Tibial nerve (tissue), 4 donors: ENCODE measurements around the gene YRDC.

Experiments used
- CTCF ChIP-seq, 5 experiments: fragments of 200-600 bp in 3 of 5; fragments of 450-650 bp in 2 of 5; sonication (generic) in 3 of 5; IDR thresholded peaks; one replicate each; pipeline ENCODE4 v1.5.1; 2016 to 2019; ENCODE audit warnings: antibody characterized with exemption in 5 of 5, mild to moderate bottlenecking in 3 of 5, moderate library complexity in 2 of 5
- EP300 ChIP-seq, 2 donors: sonication (generic); formaldehyde crosslinking; IDR thresholded peaks; one replicate each; pipeline ENCODE4 v1.6.1; 2017; ENCODE audit warnings: antibody characterized with exemption in 2 of 2, mild to moderate bottlenecking in 1 of 2
- POLR2A ChIP-seq, 2 donors: fragments of 450-650 bp; IDR thresholded peaks; one replicate each; pipeline ENCODE4 v1.6.1; 2017; ENCODE audit warnings: antibody characterized with exemption in 2 of 2, mild to moderate bottlenecking in 2 of 2, moderate library complexity in 2 of 2

- TF ChIP-seq CTCF (IDR thresholded peaks at IDR 0.05) (no peak), POLR2A (IDR thresholded peaks at IDR 0.05) (no peak), EP300 (IDR thresholded peaks at IDR 0.05) (no peak)
Measured at GRCh38 chr1:37851782-37852210, 43.8 kb upstream of the YRDC start.
